Fibroblast of gingiva (primary cell): Measurements from ENCODE around the gene CTNNA1.
A peak's percentile ranks its signal among the peaks of the same experiment; 100 is the strongest.
"Not testable (repeated sequence)": the region's sequence is repeated elsewhere in the genome, so short reads cannot be mapped to it uniquely, and the experiment has no call there.

ENCODE experiments used
- DNase-seq: peaks from one replicate; pipeline ENCODE4 v3.0.0-alpha.2; 2011; ENCODE audit warnings: low read depth

Gene CTNNA1

DNA sequence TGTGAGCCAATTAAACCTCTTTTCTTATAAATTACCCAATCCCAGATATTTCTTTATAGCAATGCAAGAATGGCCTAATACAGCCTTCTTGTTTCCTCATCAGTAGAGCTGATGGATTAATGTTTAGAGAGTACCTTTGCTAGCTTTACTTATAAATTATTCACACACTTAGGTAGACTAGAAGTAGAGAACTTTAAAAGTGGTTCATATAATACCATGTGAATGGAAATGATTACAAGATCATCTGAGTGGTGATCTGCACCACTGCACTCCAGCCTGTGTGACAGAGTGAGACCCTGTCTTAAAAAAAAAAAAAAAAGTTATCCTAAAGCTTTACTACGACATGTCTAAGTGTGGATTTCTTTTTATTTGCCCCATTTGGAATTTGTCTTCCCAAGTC, 145.1 kb downstream of the CTNNA1 start:
- DNase-seq = no peak

DNA sequence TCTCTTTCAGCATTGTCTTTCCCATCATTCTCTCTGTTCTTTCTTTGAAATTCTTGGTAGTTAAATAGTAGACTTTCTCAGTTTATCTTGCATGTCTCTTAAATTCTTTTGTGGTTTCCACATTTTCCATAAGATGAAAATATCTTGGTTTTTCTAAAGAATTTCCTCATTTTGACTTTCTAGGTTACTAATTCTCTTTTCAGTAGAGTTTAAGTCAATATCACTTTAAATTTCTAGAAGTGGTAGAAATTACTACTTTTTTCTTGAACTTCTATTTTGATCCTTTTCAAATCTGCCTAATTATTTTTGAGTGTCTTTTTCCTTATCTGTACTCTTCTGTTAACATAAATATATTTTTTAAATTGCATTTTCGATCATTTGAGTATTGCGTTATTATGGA, 145.5 kb downstream of the CTNNA1 start:
- no peak for DNase-seq

DNA sequence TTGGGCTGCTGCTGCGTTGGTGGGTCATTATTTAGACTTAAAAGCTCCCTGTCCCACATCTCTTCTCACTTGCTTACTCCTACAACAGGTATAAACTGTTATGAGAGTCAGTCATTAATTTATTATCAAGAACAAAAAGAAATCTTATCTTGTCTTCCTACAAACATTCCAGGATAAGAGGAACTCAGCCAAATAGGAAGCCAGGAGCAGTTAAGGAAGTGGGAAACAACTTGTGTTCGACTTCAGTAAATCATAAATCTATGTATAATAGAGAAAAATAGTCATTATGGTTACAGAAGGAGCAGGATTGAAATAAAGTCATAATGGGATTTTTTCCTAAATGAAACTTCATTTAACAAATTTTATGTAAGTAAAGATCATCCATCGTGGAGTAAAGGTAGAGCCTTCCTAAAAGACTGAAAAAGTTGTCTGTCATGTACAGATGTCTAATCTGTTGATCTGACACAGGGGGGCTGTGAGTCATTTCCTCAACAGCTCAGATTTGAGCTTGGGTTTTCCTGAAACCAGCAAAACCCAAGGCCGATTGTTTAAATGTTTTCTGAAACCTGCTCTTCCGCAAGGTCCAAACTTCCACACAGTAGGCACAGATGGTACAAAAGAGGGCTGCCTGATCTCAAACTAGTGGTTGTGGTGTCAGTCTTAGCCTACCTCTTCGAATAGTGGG, 147.2 kb downstream of the CTNNA1 start:
- DNase-seq = no peak

DNA sequence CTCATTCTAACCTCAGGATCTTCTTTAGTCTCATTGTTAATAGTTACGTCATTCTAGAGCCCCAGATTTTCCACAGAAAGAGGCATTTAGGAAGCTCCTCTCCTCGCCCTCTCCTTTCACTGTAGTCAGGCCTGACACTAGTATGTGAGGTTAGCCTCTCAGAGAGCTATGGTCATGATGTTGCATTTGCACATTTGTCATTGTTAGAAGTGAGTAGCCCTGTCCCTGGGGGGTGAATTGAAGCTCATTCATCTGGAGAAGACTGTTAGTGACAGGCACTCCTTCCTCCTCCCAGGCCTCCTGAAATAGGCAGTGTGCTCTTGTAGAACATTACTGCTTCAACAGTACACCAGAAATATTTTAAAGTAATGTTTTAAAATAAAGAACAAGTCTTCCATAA, 148.5 kb downstream of the CTNNA1 start:
- no peak for DNase-seq

DNA sequence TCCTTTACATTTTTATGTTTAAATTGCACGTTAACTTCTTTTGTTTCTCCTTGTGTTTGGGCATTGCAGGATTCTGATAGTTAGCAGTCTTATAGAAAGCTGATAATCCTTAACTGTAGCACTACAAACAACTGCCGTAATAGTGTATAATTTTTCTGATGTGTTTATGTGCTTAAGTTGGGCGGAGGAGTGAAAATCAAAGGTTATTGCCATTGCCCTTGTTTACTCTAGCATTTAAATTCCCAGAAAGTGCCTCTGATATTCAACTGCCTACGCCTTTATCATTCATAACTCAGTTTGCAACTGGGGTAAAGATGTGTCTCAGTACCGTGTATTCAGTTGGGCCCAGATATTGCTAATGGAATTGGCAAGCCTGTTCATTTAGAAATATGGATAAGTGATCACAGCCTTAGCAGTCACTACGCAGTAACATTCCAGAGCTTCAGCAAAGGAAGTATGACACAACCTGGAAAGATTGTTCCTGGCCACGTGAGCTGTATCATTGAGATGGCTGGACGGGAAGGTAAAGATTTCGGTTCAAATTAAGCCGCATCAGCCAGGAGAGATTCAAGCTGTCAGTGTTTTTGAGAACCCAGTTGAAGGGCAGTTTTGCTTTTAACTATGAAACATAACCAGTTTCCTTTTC, 150.0 kb downstream of the CTNNA1 start:
- DNase-seq = peak; percentile 5

DNA sequence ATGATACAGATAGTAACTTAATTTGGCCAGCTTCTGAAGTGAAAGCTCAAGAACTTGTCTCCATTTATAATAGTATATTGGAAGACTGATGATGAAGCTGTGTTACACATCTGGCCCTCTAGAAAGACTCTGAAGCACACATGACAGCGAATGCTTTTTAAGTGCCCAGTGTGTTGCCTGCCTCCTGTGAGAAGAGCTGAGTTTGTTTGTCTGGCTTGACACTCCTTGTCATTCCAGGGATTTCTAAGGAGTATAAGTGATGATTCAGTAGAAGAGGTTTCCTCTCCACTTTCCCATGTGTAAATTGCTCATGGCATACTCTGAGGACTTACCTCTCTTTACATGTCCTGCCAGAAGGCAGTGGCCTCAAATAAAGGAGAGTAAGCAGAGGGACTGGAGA, 152.3 kb downstream of the CTNNA1 start:
- no peak for DNase-seq

DNA sequence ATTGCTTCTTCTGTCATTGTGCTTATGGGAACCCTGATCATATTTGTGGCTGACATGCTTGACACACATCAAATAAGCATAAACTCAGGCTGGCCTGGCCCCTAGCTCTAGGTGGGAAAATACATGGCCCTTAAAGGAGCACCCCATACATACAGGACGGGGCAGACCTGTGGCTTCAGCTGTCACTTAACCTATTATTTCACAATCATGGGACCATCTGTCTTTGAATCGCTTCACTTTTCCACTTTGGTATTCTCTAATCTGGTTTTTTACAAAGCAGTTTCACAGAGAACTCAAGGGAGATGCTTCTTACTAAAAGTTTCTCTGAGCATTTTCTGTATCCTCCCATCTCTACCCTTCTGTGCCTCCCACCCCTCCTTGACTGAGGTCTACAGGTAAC, 156.5 kb downstream of the CTNNA1 start:
- DNase-seq = no peak

DNA sequence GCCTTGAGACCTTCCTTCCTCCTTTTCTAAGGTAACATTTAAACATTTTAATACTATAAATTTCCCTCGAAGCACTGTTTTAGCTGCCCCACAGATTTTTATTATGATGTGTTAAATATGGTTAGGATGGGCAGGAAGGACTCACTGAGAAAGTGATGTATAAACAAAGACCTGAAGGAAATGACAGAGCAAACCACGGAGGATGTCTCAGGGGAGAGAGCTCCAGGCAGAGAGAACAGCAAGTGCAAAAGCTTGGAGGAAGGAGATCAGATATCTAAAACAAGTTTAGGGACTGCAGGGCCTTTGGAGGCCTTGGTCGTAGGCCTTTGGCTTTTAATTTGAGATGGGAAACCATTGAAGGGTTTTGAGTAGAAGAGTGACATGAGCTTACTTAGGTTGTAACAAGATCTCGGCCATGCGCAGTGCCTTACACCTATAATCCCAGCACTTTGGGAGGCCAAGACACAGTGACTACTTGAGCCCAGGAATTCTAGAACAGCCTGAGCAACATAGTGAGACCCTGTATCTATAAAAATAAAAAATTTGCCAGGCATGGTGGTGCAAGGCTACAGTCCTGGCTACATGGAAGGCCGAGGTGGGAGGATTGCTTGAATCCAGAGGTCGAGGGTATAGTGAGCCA, 157.4 kb downstream of the CTNNA1 start:
- DNase-seq = no peak

DNA sequence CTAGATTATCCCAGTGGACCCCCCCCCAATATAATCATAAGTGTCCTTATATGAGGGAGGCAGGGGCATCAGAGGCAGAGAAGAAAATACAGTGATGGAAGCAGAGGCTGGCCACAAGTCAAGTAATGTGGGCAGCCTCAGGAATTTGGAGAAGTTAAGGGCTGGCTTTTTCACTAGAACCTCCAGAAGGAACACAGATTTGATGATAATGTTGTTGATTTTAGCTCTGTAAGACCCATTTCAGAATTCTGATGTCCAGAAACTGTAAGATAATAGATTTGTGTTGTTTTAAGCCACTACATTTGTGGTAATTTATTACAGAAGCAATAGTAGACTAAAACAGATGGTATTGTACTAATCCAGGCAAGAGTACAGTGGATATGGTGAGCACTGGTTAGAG, 158.2 kb downstream of the CTNNA1 start:
- no peak for DNase-seq

DNA sequence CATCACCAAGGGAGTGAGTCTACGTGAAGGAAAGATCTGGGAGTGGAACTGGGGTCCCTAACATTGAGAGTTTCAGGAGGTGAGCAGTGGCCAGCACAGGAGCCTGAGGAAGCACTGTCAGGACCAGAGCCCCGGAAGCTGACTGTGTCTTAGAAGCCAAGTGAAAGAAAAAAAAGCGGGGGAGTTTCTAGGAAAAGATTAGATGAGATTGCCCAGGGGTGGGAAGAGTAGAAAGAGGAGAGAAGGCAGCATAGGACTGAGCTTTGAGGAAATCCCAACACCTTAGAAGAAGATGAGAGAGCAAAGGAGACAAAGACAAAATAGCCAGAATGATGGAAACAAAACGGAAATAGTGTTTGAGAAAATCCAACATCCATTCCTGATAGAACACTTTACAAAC, 158.9 kb downstream of the CTNNA1 start:
- DNase-seq = no peak

DNA sequence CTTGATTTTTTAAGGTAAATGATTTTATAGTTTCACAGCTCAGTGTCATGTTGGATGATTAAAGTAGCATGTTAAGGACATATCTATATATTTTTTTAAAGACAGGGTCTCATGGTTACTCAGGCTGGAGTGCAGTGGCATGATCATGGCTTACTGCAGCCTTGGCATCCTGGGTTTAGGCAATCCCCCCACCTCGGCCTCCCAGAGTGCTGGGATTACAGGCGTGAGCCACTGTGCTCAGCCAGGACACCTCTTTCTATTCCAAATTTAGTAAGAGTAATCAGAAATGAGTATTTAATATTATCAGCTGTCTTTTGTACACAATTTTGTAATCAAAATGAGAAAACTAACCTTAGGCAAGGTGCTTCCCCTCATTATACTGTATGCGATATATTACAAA, 160.5 kb downstream of the CTNNA1 start:
- no peak for DNase-seq

DNA sequence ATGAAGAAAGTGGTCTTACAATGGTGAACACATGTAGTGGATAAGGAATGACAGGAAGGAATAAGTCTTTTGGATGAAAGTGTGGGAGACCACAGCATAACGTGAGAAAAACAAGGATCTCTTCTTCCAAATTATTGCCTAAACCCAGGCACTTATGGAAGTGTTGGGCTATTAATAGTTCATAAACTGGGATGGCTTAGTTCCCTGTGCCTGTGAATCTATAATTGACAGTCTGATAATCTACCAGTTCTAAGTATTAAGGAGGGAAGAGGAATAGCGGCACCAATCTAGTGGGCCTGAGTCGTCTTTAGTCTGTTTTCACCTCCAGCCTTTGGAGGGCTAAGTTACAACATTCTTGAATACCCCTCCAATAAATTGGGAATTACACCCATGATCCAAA, 161.1 kb downstream of the CTNNA1 start:
- no peak for DNase-seq

DNA sequence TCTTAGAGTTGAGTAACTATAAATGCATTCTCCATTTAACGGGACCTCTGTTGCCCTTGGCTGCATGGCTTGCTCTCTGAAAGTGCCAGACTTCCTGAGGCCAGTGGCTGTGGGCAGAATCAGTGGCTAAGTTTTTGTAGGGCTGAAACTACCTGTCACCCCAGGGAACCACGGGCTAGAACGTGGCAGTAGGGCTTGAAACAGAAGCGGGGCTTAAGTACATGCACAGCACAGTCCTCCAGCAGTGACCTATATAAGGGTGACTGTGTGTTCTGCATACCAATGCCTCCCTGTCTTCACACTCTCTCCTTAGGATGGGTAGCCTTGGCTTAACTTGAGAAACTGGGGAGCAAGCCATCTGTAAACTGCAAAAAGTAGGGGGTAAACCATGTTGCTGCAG, 165.5 kb downstream of the CTNNA1 start:
- DNase-seq = no peak

DNA sequence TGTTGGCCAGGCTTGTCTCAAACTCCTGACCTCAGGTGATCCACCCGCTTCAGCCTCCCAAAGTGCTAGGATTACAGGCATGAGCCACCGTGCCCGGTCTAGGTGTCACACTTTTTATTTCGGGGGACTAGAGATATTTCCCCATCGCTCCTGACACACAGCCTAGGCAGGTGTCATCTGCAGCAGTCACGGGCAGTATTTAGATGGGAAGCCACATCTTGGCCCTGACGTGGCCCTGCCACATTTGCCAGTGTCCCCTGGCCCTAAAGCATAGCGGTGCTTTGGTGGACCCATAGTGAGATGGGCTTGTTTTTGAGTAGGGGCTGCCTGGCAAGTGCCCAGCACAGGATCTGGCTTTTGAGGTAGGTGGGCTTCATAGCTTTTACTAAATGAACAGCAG, 167.0 kb downstream of the CTNNA1 start:
- DNase-seq = no peak

DNA sequence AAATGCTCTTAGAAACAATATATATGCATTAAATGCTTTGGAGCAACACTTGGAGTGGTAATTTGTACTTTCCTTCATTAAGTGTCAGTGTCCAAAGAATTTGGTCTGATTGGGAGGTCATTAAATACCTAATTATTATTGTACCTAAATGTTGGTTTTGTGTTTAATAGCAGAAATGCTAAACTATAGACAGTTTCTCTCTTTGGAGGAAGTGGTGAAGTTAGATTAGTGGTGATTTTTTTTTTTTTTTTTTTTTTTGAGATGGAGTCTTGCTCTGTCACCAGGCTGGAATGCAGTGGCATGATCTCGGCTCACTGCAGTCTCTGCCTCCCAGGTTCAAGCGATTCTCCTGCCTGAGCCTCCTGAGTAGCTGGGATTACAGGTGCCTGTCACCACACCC, 168.1 kb downstream of the CTNNA1 start:
- DNase-seq = not testable (repeated sequence)

DNA sequence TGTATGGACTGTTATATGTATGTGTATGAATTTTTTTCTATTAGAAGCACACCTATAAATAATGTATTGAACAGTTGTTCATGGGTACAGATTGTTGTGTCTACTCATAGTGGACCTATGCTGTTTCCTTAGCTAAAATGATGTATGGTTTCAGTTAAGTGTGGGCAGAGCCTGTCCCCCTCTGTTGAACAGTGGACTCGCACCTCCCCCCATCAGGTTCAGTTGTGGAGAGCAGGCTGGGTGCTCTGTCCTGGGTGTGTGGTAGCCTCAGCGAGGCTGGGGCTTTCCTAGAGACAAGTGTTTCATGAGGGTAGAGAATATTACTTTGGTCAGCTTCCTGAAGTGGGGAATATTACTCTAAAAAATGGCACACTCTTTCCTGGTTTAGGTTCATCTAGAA, 169.3 kb downstream of the CTNNA1 start:
- DNase-seq = no peak

DNA sequence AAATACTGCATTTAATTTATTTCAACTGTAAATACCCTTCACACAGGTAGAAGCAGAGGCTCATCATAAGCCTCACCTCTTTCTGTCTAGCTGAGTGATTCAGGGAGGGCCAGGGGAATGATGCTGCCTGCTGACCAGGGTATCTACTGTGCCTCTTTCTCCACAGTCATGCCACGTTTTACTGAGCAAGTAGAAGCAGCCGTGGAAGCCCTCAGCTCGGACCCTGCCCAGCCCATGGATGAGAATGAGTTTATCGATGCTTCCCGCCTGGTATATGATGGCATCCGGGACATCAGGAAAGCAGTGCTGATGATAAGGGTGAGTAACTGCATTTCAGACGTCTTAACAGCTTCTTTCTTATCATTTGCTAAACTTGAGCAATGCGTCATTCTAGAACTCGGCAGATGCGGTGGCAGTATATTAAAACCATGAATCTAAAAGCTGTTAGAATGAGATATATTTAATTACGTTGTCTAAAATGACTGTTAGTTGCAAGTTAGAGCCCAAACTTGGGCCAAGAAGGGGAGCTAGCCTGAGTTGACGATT, 171.9 kb downstream of the CTNNA1 start:
- DNase-seq = no peak

DNA sequence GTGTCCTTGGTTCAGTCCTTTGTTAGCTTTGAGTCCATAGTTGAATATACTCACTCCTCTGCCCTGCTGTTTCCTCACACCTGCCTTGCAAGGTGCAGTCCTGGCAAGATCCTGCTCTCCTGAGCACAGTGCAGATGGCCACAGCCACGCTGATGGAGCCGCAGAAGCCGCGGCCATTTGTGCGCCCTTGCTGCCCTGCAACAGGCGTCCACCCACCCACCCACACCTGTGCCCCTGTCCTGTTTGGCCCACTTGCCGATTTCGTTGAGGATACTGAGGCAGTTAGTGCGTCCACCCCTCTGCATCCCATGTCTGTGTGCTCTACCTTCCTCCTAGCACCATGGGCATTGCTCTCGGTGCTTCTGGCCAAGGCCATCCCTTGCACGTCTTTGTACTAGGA, 173.0 kb downstream of the CTNNA1 start:
- DNase-seq = no peak

DNA sequence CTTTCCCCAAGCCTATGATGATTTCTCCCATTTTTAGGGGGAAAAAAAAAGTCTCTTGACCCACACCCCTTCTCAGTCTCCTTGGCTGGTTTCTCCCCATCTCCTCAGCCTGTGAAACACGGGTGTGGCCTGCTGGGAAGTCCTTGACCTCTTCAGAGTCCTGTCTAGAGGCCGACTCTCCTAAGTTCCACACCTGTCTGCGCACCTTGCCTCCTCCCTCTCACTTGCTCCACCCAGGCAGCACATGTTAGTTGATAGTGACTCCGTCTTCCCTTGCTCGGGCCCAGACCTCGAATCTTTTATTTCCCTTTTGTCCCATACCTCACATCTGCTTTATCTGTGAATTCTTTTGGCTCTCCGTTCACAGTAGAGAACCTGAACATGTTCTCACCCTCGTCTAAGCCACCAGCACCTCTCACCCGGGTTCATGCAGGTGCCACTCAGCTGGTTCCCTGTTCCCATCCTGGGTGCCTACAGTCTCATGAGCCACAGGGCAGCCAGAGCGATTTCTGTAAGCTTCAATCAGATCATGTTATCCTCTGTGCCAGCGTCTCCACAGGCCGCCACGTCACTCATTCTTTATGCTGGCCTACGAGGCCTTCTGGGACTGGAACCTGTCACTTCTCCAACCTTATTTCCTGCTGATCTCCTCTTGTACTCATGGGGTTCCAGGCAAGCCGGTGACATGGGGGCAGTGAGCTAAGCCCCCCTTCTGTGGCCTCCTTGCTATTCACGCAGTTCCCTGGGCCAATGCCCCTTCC, 173.6 kb downstream of the CTNNA1 start:
- no peak for DNase-seq

DNA sequence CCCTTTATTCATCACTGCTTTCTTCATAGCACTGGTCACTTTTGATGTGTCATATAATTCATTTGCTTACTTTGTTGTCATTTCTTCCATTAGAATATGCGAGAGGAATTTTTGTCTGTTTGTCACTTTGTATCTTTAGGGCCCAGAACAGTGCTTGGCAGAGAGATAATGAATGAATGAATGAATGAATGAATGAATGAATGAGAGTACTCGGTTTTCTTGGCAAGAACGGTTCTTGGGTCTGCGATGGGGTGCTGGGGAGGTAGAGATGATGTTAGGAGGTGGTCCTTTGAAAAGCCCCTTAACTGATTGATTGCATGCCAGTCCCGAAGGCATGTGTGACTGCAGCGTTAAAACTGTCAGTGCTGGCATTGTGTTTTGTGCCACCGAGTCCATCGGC, 174.3 kb downstream of the CTNNA1 start:
- no peak for DNase-seq

DNA sequence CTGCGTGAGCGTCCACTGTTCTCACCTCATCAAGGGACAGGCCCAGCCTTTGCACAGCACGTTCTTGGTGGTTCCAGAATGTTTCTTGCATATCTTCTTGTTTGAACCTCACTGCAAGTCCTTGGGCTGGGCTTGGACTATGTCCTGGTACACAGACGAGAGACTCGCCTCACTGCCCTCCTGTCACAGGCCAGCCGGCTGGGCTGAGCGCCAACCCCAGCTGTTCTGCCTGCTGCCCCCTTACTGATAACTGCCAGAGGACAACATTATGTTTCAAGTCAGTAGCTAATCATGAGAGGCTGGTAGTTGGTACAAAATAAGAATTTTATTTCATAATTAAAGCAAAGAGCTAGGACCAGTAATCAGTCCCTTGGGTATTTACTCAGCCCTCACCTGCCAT, 174.8 kb downstream of the CTNNA1 start:
- no peak for DNase-seq

DNA sequence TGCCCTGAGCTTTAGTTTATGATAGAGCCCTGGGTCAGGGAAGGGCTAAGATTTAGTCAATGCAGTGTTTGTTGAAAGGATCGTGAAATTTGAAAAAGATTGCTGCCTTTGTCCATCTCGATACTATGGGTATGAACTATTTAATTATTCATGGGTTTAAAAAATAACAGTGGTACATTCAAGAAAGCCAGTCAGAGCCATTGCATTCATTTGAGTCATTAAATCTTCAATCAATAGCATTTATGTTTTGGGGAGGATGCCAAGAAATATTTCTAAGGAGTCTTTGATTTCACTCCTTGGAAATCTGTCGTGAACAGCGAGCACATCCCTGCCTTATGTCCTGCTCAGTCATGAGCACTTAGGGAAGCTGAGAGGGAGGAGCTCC, 176.3 kb downstream of the CTNNA1 start:
- no peak for DNase-seq
